ENCODE data around the gene FASTKD1. TPM values are rescaled to one million over a fixed set of nuclear protein-coding genes. Genes with fewer than 3 reads are reported as not detected.
"Not testable (repeated sequence)": the region's sequence is repeated elsewhere in the genome, so short reads cannot be mapped to it uniquely, and the experiment has no call there.

FASTKD1 gene
- polyA plus RNA-seq, 3 donors, result 9.1 to 16.9 (median 14.3) TPM

GRCh38 chr2:169572189-169572588, 1.5 kb downstream of the FASTKD1 start:
- peaks cover 0 to 4% (median 3%) of the 10 kb centered on the region in 3 donors for H3K27me3 Mint-ChIP-seq (ENCODE audit: low read depth in 3 of 3)
- WGBS (ENCODE audit: insufficient coverage), result no CpG with 5 or more reads among the region's 1 CpG
- Histone ChIP-seq H3K4me1 (ENCODE audit: control insufficient read depth in 1 of 2, insufficient read depth in 2 of 2, low read length in 2 of 2) (peaks cover 5 to 10% of the 10 kb centered on the region in 2 donors), H3K36me3 (replicated peaks in 1 of 2; ENCODE audit: control insufficient read depth in 1 of 2, insufficient read depth in 2 of 2, low read length in 2 of 2) (peaks cover 0 to 13% of the 10 kb centered on the region in 2 donors), H3K9ac (ENCODE audit: insufficient read depth, low read length, poor library complexity, severe bottlenecking) (no peak overlapping the region), H3K27me3 (ENCODE audit: control insufficient read depth in 2 of 2, insufficient read depth in 2 of 2, low read length in 2 of 2) (no peaks in the 10 kb centered on the region), H2AFZ (ENCODE audit: insufficient read depth, low read depth, low read length, poor library complexity, severe bottlenecking) (no peak overlapping the region), H3K9me3 (replicated peaks in 1 of 2; ENCODE audit: control insufficient read depth in 1 of 2, insufficient read depth in 1 of 2, low read length in 2 of 2) (no peaks in the 10 kb centered on the region), H3K79me2 (ENCODE audit: insufficient read depth, low read length) (peaks cover 46% of the 10 kb centered on the region), H3K4me2 (replicated peaks; ENCODE audit: extremely low read depth, low read length, poor library complexity, severe bottlenecking) (no peak overlapping the region), H3K27ac (ENCODE audit: low read depth in 1 of 2, low read length in 2 of 2) (no peak overlapping the region), H4K20me1 (ENCODE audit: insufficient read depth, low read length) (no peaks in the 10 kb centered on the region), H3K4me3 (replicated peaks in 1 of 3; ENCODE audit: low read depth in 2 of 3, low read length in 3 of 3) (no peak overlapping the region)
- intact Hi-C loops (cut with micrococcal nuclease), result loop anchor here in 1 of 2 donors (10.0 kb wide), 1 partner anchor 253 kb away; the partner anchor contains the start of genes METTL5 and UBR3
- H3K36me3 Mint-ChIP-seq, result peaks cover 15 to 28% of the 10 kb centered on the region in 2 donors
- H3K27ac Mint-ChIP-seq, result no peak overlapping the region
- H3K4me1 Mint-ChIP-seq, result peaks cover 10% of the 10 kb centered on the region
- DNase-seq, result no peak
- H3K4me3 Mint-ChIP-seq, result no peak overlapping the region
- H3K9me3 Mint-ChIP-seq, result peaks cover 0 to 5% (median 0%) of the 10 kb centered on the region in 7 donors
- no peak for TF ChIP-seq CTCF (IDR thresholded peaks at IDR 0.05)

- Mint-ChIP-seq H3K4me1 (peaks cover 10% of the 10 kb centered on the region), H3K36me3 (peaks cover 15 to 28% of the 10 kb centered on the region in 2 donors), H3K9me3 (peaks cover 0 to 5% (median 0%) of the 10 kb centered on the region in 7 donors), H3K4me3 (no peak overlapping the region), H3K27ac (no peak overlapping the region), H3K27me3 (ENCODE audit: low read depth in 3 of 3) (peaks cover 0 to 4% (median 3%) of the 10 kb centered on the region in 3 donors)
- no peak for DNase-seq
- peaks cover under 1 to 19% of the 10 kb centered on the region in 2 donors for H3K36me3 ChIP-seq (replicated peaks in 1 of 2; ENCODE audit: control insufficient read depth in 1 of 2, insufficient read depth in 2 of 2, low read length in 2 of 2)
- no peaks in the 10 kb centered on the region for H4K20me1 ChIP-seq (ENCODE audit: insufficient read depth, low read length)
- intact Hi-C loops (cut with micrococcal nuclease), result loop anchor here in 1 of 2 donors (10.0 kb wide), 1 partner anchor 253 kb away; the partner anchor contains the start of genes METTL5 and UBR3
- no peaks in the 10 kb centered on the region for H3K27me3 ChIP-seq (ENCODE audit: control insufficient read depth in 2 of 2, insufficient read depth in 2 of 2, low read length in 2 of 2)
- no peak overlapping the region for H2AFZ ChIP-seq (ENCODE audit: insufficient read depth, low read depth, low read length, poor library complexity, severe bottlenecking)
- no CpG with 5 or more reads among the region's 3 CpGs for WGBS (ENCODE audit: insufficient coverage)
- no peak overlapping the region for H3K4me3 ChIP-seq (replicated peaks in 1 of 3; ENCODE audit: low read depth in 2 of 3, low read length in 3 of 3)
- H3K27ac ChIP-seq (ENCODE audit: low read depth in 1 of 2, low read length in 2 of 2), result no peak overlapping the region
- H3K4me2 ChIP-seq (replicated peaks; ENCODE audit: extremely low read depth, low read length, poor library complexity, severe bottlenecking), result no peak overlapping the region
- H3K9me3 ChIP-seq (replicated peaks in 1 of 2; ENCODE audit: control insufficient read depth in 1 of 2, insufficient read depth in 1 of 2, low read length in 2 of 2), result no peaks in the 10 kb centered on the region
- peaks cover 5 to 10% of the 10 kb centered on the region in 2 donors for H3K4me1 ChIP-seq (ENCODE audit: control insufficient read depth in 1 of 2, insufficient read depth in 2 of 2, low read length in 2 of 2)
- H3K79me2 ChIP-seq (ENCODE audit: insufficient read depth, low read length), result peaks cover 46% of the 10 kb centered on the region
- no peak for TF ChIP-seq CTCF (IDR thresholded peaks at IDR 0.05)
- H3K9ac ChIP-seq (ENCODE audit: insufficient read depth, low read length, poor library complexity, severe bottlenecking), result no peak overlapping the region
Observed at GRCh38 chr2:169571571-169571970, 2.1 kb downstream of the FASTKD1 start.

- Histone ChIP-seq H3K36me3 (replicated peaks in 1 of 2; ENCODE audit: control insufficient read depth in 1 of 2, insufficient read depth in 2 of 2, low read length in 2 of 2) (peaks cover 8 to 25% of the 10 kb centered on the region in 2 donors), H3K79me2 (ENCODE audit: insufficient read depth, low read length) (peaks cover 46% of the 10 kb centered on the region)
- H3K4me3 Mint-ChIP-seq; H3K9me3 Mint-ChIP-seq; H3K27ac ChIP-seq (ENCODE audit: low read depth in 1 of 2, low read length in 2 of 2); H3K4me3 ChIP-seq (replicated peaks in 1 of 3; ENCODE audit: low read depth in 2 of 3, low read length in 3 of 3); H4K20me1 ChIP-seq (ENCODE audit: insufficient read depth, low read length); H3K4me1 ChIP-seq (ENCODE audit: control insufficient read depth in 1 of 2, insufficient read depth in 2 of 2, low read length in 2 of 2); H3K27me3 ChIP-seq (ENCODE audit: control insufficient read depth in 2 of 2, insufficient read depth in 2 of 2, low read length in 2 of 2); H3K9me3 ChIP-seq (replicated peaks in 1 of 2; ENCODE audit: control insufficient read depth in 1 of 2, insufficient read depth in 1 of 2, low read length in 2 of 2); H2AFZ ChIP-seq (ENCODE audit: insufficient read depth, low read depth, low read length, poor library complexity, severe bottlenecking); H3K27ac Mint-ChIP-seq; H3K9ac ChIP-seq (ENCODE audit: insufficient read depth, low read length, poor library complexity, severe bottlenecking); H3K4me2 ChIP-seq (replicated peaks; ENCODE audit: extremely low read depth, low read length, poor library complexity, severe bottlenecking); H3K27me3 Mint-ChIP-seq (ENCODE audit: low read depth in 3 of 3); DNase-seq: not testable (repeated sequence)
- Mint-ChIP-seq H3K36me3 (peaks cover 18 to 35% of the 10 kb centered on the region in 2 donors), H3K4me1 (peaks cover 10% of the 10 kb centered on the region)
- intact Hi-C loops (cut with micrococcal nuclease), result loop anchor here in 1 of 2 donors (10.0 kb wide), 1 partner anchor 254 kb away; the partner anchor contains the start of genes METTL5 and UBR3
- WGBS (ENCODE audit: insufficient coverage), result 100% methylated on average over 1 of the region's 4 CpGs
Observed at GRCh38 chr2:169570752-169571151, 2.9 kb downstream of the FASTKD1 start.

Measured in CD14-positive monocyte (primary cell).